GM12878 (cell line): ENCODE results near the gene SEBOX. TPM values are rescaled to one million over a fixed set of nuclear protein-coding genes. Genes with fewer than 3 reads are reported as not detected.

Source experiments
- CREB1 ChIP-seq: IDR thresholded peaks from 2 replicates; pipeline ENCODE4 v1.6.1; 2012; ENCODE audit warnings: low read depth, mild to moderate bottlenecking, inconsistent platforms
- DPF2 ChIP-seq: fragments of 450-650 bp; IDR thresholded peaks from 2 replicates; pipeline ENCODE4 v1.6.1; 2017; ENCODE audit warnings: mild to moderate bottlenecking
- EP300 ChIP-seq, 2 experiments: fragments of 150-350 bp in 1 of 2; IDR thresholded peaks; 2 replicates each; pipeline ENCODE4 v1.6.1; 2011 to 2012; ENCODE audit warnings: low read depth in 2 of 2, low read length in 2 of 2, borderline replicate concordance in 1 of 2, improper control_type of control experiment in 1 of 2, inconsistent platforms in 1 of 2; ENCODE audit not compliant: control insufficient read depth in 1 of 2
- FOS ChIP-seq: IDR thresholded peaks from 3 replicates; pipeline ENCODE4 v1.6.1; 2011; ENCODE audit warnings: borderline replicate concordance; ENCODE audit not compliant: insufficient read length; ENCODE audit errors: extremely low read depth
- FOXK2 ChIP-seq: fragments of 450-650 bp; IDR thresholded peaks from 2 replicates; pipeline ENCODE4 v1.6.1; 2017; ENCODE audit warnings: mild to moderate bottlenecking, moderate library complexity
- GATAD2B ChIP-seq: fragments of 450-650 bp; conservative IDR thresholded peaks from 2 replicates; pipeline ENCODE4 v1.6.1; 2017; ENCODE audit warnings: low read depth, mild to moderate bottlenecking, moderate library complexity
- HDGF ChIP-seq: fragments of 450-650 bp; IDR thresholded peaks from 2 replicates; pipeline ENCODE4 v1.6.1; 2016; ENCODE audit warnings: antibody characterized with exemption
- NBN ChIP-seq: fragments of 450-650 bp; IDR thresholded peaks from 2 replicates; pipeline ENCODE4 v1.6.1; 2016
- NFYA ChIP-seq: IDR thresholded peaks from 2 replicates; pipeline ENCODE4 v1.6.1; 2011; ENCODE audit warnings: low read depth, mild to moderate bottlenecking, low read length, improper control_type of control experiment, borderline replicate concordance
- PRDM15 ChIP-seq: fragments of 450-650 bp; formaldehyde crosslinking; IDR thresholded peaks from 2 replicates; pipeline ENCODE4 v1.4.0; 2020; ENCODE audit warnings: mild to moderate bottlenecking, moderate library complexity
- RAD51 ChIP-seq: fragments of 450-650 bp; IDR thresholded peaks from 2 replicates; pipeline ENCODE4 v1.6.1; 2016; ENCODE audit warnings: moderate library complexity, mild to moderate bottlenecking, inconsistent platforms
- SP1 ChIP-seq: IDR thresholded peaks from one replicate; pipeline ENCODE4 v1.6.1; 2011; ENCODE audit warnings: low read depth, low read length
- TAF1 ChIP-seq: IDR thresholded peaks from 2 replicates; pipeline ENCODE4 v1.6.1; 2011; ENCODE audit warnings: mild to moderate bottlenecking, low read depth, low read length, borderline replicate concordance
- YBX1 ChIP-seq: fragments of 450-650 bp; IDR thresholded peaks from 2 replicates; pipeline ENCODE4 v1.6.1; 2016; ENCODE audit warnings: antibody characterized with exemption
- ZBTB40 ChIP-seq: fragments of 450-650 bp; IDR thresholded peaks from 2 replicates; pipeline ENCODE4 v1.6.1; 2016; ENCODE audit warnings: mild to moderate bottlenecking, moderate library complexity, borderline replicate concordance
- polyA plus RNA-seq, 11 experiments: library from polyadenylated mRNA; depleted of rRNA in 4 of 11; unstranded in 6 of 11; stranded (reverse) in 5 of 11; fragments of >200 nt; fragmentation: Nextera tagmentation in 4 of 11; fragmentation: Illumina TruSeq in 1 of 11; extraction: Ambion mirVana in 4 of 11; extraction: Trizol in 1 of 11; gene quantifications; 1 replicate in 1 of 11; 2 replicates in 10 of 11; pipeline versions ENCODE4 v1.2.1 to v1.2.3, GENCODE V29; 2011 to 2016; ENCODE audit warnings: inconsistent platforms in 2 of 11, missing spikeins in 2 of 11, low read depth in 1 of 11
- total RNA-seq, 4 experiments: library from RNA; depleted of rRNA in 3 of 4; stranded (reverse); fragments of >200 nt in 3 of 4; fragmentation: Illumina TruSeq in 1 of 4; extraction: Trizol in 1 of 4; gene quantifications; 2 replicates each; pipeline versions ENCODE4 v1.2.1 to v1.2.3, GENCODE V29; 2013 to 2021
- TF ChIP-seq, protein P1 (sequence below), 3 experiments: IDR thresholded peaks in 2 of 3; conservative IDR thresholded peaks in 1 of 3; 2 replicates each; pipeline ENCODE4 v1.5.1; 2011; ENCODE audit warnings: low read depth in 3 of 3, low read length in 3 of 3, mild to moderate bottlenecking in 3 of 3, control low read depth in 2 of 3, moderate library complexity in 2 of 3, inconsistent platforms in 1 of 3, mixed read lengths in 1 of 3; ENCODE audit not compliant: control insufficient read depth in 2 of 3, insufficient read depth in 1 of 3; ENCODE audit errors: extremely low read depth in 1 of 3
- TF ChIP-seq, protein P2 (sequence below): IDR thresholded peaks from 2 replicates; pipeline ENCODE4 v1.6.1; 2012; ENCODE audit warnings: low read depth, low read length, improper control_type of control experiment
- TF ChIP-seq, protein P3 (sequence below): IDR thresholded peaks from 2 replicates; pipeline ENCODE4 v1.6.1; 2012; ENCODE audit warnings: low read depth, low read length, improper control_type of control experiment

Gene SEBOX
- total and polyA plus RNA-seq, 10 of the 15 experiments (the other 5 are each of a cell fraction or from before 2014, with no cell fraction given): not detected

DNA sequence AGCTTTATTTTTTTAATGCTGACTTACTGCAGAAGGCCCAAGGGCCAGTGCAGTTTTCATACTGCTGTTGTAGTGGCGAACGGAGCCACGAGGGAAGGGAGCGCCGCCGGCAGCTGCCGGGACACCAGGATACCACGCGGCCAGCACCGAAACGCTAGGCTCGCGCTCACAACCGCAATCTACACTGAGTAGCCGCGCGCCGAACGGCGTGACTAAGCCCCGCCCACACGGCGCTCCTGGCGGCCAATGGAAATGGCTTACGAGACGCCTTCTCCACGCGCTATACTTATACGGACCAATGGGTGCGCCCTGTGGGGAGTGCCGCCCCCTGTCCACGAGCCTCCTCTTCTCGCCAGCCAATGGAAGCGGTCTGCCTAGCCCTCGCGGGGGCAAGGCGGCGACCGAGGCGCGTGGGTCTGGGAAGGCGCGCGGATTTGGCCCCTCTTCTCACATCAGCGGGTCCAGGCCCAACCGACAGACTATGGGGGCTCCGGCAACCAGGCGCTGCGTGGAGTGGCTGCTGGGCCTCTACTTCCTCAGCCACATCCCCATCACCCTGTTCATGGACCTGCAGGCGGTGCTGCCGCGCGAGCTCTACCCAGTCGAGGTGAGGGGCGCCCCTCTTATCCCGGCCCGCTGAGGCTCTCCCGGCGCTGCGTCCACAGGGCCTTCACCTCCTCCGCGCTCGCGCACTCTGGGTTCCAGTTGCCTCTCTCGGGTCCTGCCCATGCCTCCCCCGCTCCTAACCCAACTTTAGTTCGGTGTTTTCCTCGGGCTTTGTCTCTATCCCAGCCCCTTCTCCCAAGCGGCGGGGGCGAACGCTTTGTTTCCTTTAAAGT is 46.0 kb downstream of the SEBOX start, which contains the start of gene TMEM97 (continued):
- TF ChIP-seq PRDM15 (no peak), ZBTB40 (no peak), NFYA (peak; percentile 47), CREB1 (peak; percentile 91), SP1 (peak; percentile 96), FOS (peak; percentile 47), DPF2 (peak; percentile 69; the same call in 1 of the 2 replicates), NBN (peak; percentile 67; the same call in 1 of the 2 replicates), GATAD2B (peak; percentile 86), TAF1 (peak; percentile 58; the same call in 1 of the 2 replicates), FOXK2 (no peak), EP300 (IDR thresholded peaks at IDR 0.05; ENCODE audit: borderline replicate concordance in 1 of 2, control insufficient read depth in 1 of 2, low read depth in 2 of 2, low read length in 2 of 2) (no peak), YBX1 (no peak), HDGF (peak; percentile 82; the same call in 1 of the 2 replicates), RAD51 (0 out of 2 replicates have a peak, but pooled peaks have one; percentile 27)
- TF ChIP-seq, protein P1, sequence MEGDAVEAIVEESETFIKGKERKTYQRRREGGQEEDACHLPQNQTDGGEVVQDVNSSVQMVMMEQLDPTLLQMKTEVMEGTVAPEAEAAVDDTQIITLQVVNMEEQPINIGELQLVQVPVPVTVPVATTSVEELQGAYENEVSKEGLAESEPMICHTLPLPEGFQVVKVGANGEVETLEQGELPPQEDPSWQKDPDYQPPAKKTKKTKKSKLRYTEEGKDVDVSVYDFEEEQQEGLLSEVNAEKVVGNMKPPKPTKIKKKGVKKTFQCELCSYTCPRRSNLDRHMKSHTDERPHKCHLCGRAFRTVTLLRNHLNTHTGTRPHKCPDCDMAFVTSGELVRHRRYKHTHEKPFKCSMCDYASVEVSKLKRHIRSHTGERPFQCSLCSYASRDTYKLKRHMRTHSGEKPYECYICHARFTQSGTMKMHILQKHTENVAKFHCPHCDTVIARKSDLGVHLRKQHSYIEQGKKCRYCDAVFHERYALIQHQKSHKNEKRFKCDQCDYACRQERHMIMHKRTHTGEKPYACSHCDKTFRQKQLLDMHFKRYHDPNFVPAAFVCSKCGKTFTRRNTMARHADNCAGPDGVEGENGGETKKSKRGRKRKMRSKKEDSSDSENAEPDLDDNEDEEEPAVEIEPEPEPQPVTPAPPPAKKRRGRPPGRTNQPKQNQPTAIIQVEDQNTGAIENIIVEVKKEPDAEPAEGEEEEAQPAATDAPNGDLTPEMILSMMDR (IDR thresholded peaks at IDR 0.05 in 2 of 3, conservative IDR thresholded peaks at IDR 0.05 in 1 of 3; ENCODE audit: control insufficient read depth in 2 of 3, extremely low read depth in 1 of 3, insufficient read depth in 1 of 3, low read depth in 3 of 3, low read length in 3 of 3): 0 out of 6 replicates have a peak, but pooled peaks of 2 of the 3 experiments have one; percentile 3 to 9
- TF ChIP-seq, protein P2, sequence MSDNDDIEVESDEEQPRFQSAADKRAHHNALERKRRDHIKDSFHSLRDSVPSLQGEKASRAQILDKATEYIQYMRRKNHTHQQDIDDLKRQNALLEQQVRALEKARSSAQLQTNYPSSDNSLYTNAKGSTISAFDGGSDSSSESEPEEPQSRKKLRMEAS: peak; percentile 86
- TF ChIP-seq, protein P3, sequence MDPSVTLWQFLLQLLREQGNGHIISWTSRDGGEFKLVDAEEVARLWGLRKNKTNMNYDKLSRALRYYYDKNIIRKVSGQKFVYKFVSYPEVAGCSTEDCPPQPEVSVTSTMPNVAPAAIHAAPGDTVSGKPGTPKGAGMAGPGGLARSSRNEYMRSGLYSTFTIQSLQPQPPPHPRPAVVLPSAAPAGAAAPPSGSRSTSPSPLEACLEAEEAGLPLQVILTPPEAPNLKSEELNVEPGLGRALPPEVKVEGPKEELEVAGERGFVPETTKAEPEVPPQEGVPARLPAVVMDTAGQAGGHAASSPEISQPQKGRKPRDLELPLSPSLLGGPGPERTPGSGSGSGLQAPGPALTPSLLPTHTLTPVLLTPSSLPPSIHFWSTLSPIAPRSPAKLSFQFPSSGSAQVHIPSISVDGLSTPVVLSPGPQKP: no peak
